PFSK-1 (cell line): Measurements from ENCODE around the gene FGA.

Source experiments
- FOXP2 ChIP-seq: optimal IDR thresholded peaks from 2 replicates; pipeline ENCODE3; 2011; ENCODE audit warnings: borderline replicate concordance, control low read depth, inconsistent platforms; ENCODE audit not compliant: insufficient read depth; ENCODE audit errors: extremely low read length, extremely low read depth
- POLR2AphosphoS5 ChIP-seq: IDR thresholded peaks from 2 replicates; pipeline ENCODE4 v1.6.1; 2012; ENCODE audit warnings: low read depth, mild to moderate bottlenecking, control low read depth, low read length, moderate library complexity
- SIN3A ChIP-seq: IDR thresholded peaks from 2 replicates; pipeline ENCODE4 v1.6.1; 2012; ENCODE audit warnings: mild to moderate bottlenecking, low read length, moderate library complexity, borderline replicate concordance; ENCODE audit not compliant: insufficient read depth
- TAF1 ChIP-seq: IDR thresholded peaks from 2 replicates; pipeline ENCODE4 v1.6.1; 2012; ENCODE audit warnings: low read length, control low read depth, borderline replicate concordance; ENCODE audit not compliant: insufficient read depth
- TF ChIP-seq, protein P1 (sequence below), 2 experiments: IDR thresholded peaks; 2 replicates each; pipeline versions ENCODE4 v1.6.1 to v1.8.0; 2011 to 2012; ENCODE audit warnings: low read depth in 2 of 2, low read length in 2 of 2, control low read depth in 1 of 2, inconsistent platforms in 1 of 2, mild to moderate bottlenecking in 1 of 2, moderate library complexity in 1 of 2; ENCODE audit not compliant: insufficient read depth in 1 of 2

The FGA gene

DNA sequence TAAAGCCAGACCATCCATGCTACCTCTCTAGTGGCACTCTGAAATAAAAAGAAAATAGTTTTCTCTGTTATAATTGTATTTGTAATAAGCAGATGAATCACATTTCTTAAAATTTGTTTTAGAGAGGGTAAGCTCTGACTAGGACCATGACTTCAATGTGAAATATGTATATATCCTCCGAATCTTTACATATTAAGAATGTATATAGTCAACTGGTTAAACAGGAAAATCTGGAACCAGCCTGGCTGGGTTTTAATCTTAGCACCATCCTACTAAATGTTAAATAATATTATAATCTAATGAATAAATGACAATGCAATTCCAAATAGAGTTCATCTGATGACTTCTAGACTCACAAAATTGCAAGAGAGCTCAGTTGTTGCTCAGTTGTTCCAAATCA lies 26.2 kb downstream of the FGA start:
- TF ChIP-seq SIN3A, result no peak

DNA sequence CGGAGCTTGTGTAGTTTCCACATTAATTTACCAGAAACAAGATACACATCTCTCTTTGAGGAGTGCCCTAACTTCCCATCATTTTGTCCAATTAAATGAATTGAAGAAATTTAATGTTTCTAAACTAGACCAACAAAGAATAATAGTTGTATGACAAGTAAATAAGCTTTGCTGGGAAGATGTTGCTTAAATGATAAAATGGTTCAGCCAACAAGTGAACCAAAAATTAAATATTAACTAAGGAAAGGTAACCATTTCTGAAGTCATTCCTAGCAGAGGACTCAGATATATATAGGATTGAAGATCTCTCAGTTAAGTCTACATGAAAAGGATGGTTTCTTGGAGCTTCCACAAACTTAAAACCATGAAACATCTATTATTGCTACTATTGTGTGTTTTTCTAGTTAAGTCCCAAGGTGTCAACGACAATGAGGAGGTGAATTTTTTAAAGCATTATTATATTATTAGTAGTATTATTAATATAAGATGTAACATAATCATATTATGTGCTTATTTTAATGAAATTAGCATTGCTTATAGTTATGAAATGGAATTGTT lies 27.8 kb downstream of the FGA start, which contains the start of gene FGB:
Gene FGB (plus strand): TSS at position 315 of the 558 bp plus-strand sequence. CDS start 8 bp downstream, at position 323.
- TF ChIP-seq, protein P1, sequence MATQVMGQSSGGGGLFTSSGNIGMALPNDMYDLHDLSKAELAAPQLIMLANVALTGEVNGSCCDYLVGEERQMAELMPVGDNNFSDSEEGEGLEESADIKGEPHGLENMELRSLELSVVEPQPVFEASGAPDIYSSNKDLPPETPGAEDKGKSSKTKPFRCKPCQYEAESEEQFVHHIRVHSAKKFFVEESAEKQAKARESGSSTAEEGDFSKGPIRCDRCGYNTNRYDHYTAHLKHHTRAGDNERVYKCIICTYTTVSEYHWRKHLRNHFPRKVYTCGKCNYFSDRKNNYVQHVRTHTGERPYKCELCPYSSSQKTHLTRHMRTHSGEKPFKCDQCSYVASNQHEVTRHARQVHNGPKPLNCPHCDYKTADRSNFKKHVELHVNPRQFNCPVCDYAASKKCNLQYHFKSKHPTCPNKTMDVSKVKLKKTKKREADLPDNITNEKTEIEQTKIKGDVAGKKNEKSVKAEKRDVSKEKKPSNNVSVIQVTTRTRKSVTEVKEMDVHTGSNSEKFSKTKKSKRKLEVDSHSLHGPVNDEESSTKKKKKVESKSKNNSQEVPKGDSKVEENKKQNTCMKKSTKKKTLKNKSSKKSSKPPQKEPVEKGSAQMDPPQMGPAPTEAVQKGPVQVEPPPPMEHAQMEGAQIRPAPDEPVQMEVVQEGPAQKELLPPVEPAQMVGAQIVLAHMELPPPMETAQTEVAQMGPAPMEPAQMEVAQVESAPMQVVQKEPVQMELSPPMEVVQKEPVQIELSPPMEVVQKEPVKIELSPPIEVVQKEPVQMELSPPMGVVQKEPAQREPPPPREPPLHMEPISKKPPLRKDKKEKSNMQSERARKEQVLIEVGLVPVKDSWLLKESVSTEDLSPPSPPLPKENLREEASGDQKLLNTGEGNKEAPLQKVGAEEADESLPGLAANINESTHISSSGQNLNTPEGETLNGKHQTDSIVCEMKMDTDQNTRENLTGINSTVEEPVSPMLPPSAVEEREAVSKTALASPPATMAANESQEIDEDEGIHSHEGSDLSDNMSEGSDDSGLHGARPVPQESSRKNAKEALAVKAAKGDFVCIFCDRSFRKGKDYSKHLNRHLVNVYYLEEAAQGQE (IDR thresholded peaks at IDR 0.05; ENCODE audit: insufficient read depth in 1 of 2, low read depth in 2 of 2, low read length in 2 of 2), result no peak
- no peak for TF ChIP-seq SIN3A
- no peak for TF ChIP-seq POLR2AphosphoS5
- no peak for TF ChIP-seq FOXP2
- TF ChIP-seq TAF1, result no peak

DNA sequence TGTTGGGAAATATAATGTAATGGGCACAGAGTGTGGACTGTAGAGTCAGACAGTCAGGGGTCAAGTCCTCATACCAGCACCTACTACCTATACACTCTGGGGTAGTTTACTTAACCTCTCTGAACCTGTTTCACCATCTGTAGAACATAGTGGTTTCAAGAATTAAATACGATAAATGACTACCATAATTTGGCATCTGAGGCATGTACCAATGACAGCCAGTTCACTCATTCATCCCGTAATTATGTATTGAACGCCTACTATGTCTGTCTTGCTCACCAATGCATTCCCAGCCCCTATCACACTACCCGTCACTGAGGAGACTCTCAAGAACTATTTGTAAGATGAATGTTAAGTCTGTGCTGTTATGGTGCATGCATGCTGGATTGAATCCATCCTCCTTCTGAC lies 29.7 kb downstream of the FGA start:
- TF ChIP-seq, protein P1 (IDR thresholded peaks at IDR 0.05; ENCODE audit: insufficient read depth in 1 of 2, low read depth in 2 of 2, low read length in 2 of 2), result no peak
- TF ChIP-seq SIN3A (no peak), POLR2AphosphoS5 (no peak), TAF1 (no peak), FOXP2 (no peak)

DNA sequence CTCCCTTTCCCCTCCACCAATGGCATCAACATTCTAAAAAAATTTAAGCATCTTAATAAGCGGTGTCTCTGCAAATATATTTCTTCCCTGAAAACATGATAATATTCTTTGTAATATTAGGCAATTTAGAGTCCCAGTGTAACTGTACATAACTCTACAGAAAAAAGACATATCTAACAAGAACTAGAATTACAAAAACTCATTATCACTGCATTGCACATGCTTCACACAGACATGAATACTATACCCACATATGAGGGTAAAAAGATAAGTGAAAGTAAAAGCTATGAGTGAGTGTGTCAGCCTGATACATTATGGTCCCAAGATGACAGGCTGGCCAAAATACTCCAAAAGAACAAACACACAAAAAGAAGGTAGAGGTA lies 30.1 kb downstream of the FGA start:
- TF ChIP-seq TAF1, result no peak

DNA sequence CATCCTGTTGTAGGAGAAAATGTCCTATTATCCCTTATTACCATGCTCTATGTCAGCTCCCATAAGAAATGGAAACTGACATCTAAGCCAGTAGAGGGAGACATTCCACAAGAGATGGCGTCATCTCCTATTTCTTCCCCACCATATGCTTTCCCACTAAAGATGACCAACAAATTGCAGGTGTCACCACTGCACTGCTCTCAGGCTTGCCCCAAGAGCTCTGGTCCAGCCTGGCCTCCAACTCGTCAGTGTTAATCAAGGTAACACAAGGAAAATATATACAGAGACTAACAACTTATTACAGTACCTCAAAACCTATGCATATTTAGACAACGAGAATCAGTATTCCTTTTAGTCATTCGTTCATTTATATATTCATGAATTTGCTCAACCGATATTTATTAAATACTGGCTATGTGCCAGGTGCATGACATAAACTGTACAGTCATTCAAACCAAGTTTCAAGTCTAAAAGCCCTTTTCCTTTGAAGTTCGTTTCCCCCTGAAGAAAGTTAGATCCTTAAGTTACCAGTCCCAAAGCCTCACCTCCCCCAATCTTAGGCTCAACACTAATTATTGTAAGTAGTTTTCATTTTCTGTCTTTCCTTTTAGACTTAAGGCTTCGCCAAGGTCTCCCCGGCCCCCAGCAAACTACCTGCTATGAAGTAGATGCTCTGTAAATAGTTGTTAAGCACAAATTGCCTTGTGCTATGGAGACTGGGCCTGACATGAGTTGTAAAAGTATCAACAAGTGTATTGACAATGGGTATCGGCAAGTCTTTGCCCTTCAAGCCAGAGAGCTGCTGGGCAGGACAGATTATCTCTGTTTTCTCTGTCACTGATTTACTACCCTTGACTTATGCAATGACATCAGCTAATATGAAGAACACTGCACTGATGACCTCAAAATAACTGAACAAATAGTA lies 30.8 kb downstream of the FGA start:
- TF ChIP-seq POLR2AphosphoS5 (no peak), SIN3A (no peak), FOXP2 (no peak), TAF1 (no peak)
- TF ChIP-seq, protein P1 (IDR thresholded peaks at IDR 0.05; ENCODE audit: insufficient read depth in 1 of 2, low read depth in 2 of 2, low read length in 2 of 2), result no peak

DNA sequence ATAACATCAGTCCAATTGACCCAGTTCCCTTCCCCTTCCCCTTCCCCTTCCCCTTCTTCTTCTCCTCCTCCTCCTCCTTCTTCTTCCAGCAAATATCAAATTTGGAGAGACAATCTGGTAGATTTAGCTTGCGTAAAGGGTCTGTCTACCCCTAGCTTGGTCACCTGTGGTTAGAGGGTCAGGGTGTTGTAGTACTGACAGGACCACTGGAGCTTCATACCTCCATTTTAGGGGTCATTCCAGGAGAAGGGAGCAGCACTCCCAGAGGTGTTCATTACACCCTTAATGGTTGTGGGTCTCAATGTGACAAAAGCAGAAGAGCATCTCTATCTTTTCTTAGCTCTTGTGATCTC lies 31.4 kb downstream of the FGA start:
- TF ChIP-seq, protein P1 (IDR thresholded peaks at IDR 0.05; ENCODE audit: insufficient read depth in 1 of 2, low read depth in 2 of 2, low read length in 2 of 2), result no peak
- no peak for TF ChIP-seq SIN3A
- no peak for TF ChIP-seq TAF1
- no peak for TF ChIP-seq POLR2AphosphoS5
- TF ChIP-seq FOXP2, result no peak
